Neural progenitor cell (in vitro differentiated cells): ENCODE data around the gene C4BPB. TPM values are rescaled to one million over a fixed set of nuclear protein-coding genes. Genes with fewer than 3 reads are reported as not detected.

ENCODE experiments used
- DNase-seq: peaks from one replicate; pipeline ENCODE4 v3.0.0-alpha.2; 2016; ENCODE audit warnings: low spot score
- H2AFZ ChIP-seq: fragments of 200-600 bp; sonication (generic); replicated peaks from 2 replicates; pipeline ENCODE4 v1.6.1; 2016; ENCODE audit warnings: antibody characterized with exemption
- H3F3A ChIP-seq: fragments of 200-600 bp; sonication (generic); 2 replicates; pipeline ENCODE4 v1.6.1; 2016; ENCODE audit warnings: antibody characterized with exemption, low read depth
- H3K27ac ChIP-seq: fragments of 200-600 bp; sonication (generic); 2 replicates; pipeline ENCODE4 v1.5.1; 2016; ENCODE audit warnings: mild to moderate bottlenecking
- H3K27me3 ChIP-seq: fragments of 200-600 bp; sonication (generic); 2 replicates; pipeline ENCODE4 v1.6.1; 2016; ENCODE audit warnings: mild to moderate bottlenecking, moderate library complexity
- H3K36me3 ChIP-seq: fragments of 200-600 bp; sonication (generic); 2 replicates; pipeline ENCODE4 v1.5.1; 2016
- H3K4me1 ChIP-seq: fragments of 200-600 bp; sonication (generic); 2 replicates; pipeline ENCODE4 v1.6.1; 2016; ENCODE audit warnings: mixed run types
- H3K4me2 ChIP-seq: fragments of 200-600 bp; sonication (generic); 2 replicates; pipeline ENCODE4 v1.6.1; 2016
- H3K4me3 ChIP-seq: fragments of 200-600 bp; sonication (generic); 2 replicates; pipeline ENCODE4 v1.5.1; 2016
- H3K79me2 ChIP-seq: fragments of 200-600 bp; sonication (generic); 2 replicates; pipeline ENCODE4 v1.6.1; 2016; ENCODE audit warnings: low read depth
- H3K9ac ChIP-seq: fragments of 200-600 bp; sonication (generic); 2 replicates; pipeline ENCODE4 v1.6.1; 2016
- H3K9me3 ChIP-seq: fragments of 200-600 bp; sonication (generic); 2 replicates; pipeline ENCODE4 v1.5.1; 2016; ENCODE audit warnings: low read depth
- H4K20me1 ChIP-seq: fragments of 200-600 bp; sonication (generic); 2 replicates; pipeline ENCODE4 v1.6.1; 2016; ENCODE audit warnings: low read depth
- H3K27ac Mint-ChIP-seq: 3 replicates; pipeline ENCODE4 v1.8.0; 2021; ENCODE audit warnings: mixed read lengths
- H3K27me3 Mint-ChIP-seq: 2 replicates; pipeline ENCODE4 v1.8.0; 2022; ENCODE audit warnings: low read depth, mild to moderate bottlenecking, inconsistent platforms, moderate library complexity, mixed read lengths; ENCODE audit not compliant: insufficient read depth
- H3K36me3 Mint-ChIP-seq: 3 replicates; pipeline ENCODE4 v1.8.0; 2021; ENCODE audit warnings: mixed read lengths
- H3K4me1 Mint-ChIP-seq: 3 replicates; pipeline ENCODE4 v1.8.0; 2021; ENCODE audit warnings: mixed read lengths
- H3K4me3 Mint-ChIP-seq: 3 replicates; pipeline ENCODE4 v1.8.0; 2021; ENCODE audit warnings: mild to moderate bottlenecking, moderate library complexity, mixed read lengths
- H3K9me3 Mint-ChIP-seq: 3 replicates; pipeline ENCODE4 v1.8.0; 2020; ENCODE audit warnings: mixed read lengths
- CTCF ChIP-seq: fragments of 200-600 bp; sonication (generic); IDR thresholded peaks from 2 replicates; pipeline ENCODE4 v1.5.1; 2017; ENCODE audit warnings: antibody characterized with exemption, mild to moderate bottlenecking
- EZH2 ChIP-seq: fragments of 200-600 bp; sonication (generic); IDR thresholded peaks from 2 replicates; pipeline ENCODE4 v1.6.1; 2017; ENCODE audit warnings: antibody characterized with exemption, mild to moderate bottlenecking, moderate library complexity
- EZH2phosphoT487 ChIP-seq: fragments of 200-600 bp; sonication (generic); IDR thresholded peaks from 2 replicates; pipeline ENCODE4 v1.6.1; 2017; ENCODE audit warnings: antibody characterized with exemption
- total RNA-seq: library from RNA; depleted of rRNA; stranded (reverse); fragments of >200 nt; gene quantifications from 2 replicates; pipeline ENCODE4 v1.2.3, GENCODE V29; 2015; ENCODE audit warnings: low replicate concordance

Gene C4BPB
- total RNA-seq, 1 donor from 2014 or later: not detected

DNA sequence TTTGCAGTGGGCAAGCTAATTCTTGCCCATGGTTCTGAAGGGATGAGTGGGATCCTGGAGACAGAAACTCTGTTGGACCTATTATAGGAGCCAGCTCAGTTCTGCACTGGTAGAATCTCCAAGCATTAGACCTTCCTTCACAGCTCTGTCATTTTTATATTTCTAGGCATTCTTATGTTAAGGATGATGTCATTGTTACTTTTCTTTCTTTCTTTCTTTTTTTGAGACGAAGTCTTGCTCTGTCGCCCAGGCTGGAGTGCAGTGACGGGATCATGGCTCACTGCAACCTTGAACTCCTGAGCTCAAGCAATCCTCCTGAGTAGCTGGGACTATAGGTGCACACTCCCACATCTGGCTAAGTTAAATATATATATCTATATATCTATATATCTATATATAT, 28.1 kb upstream of the C4BPB start:
- DNase-seq: no peak
- H3K9ac ChIP-seq: no peak overlapping the region
- Mint-ChIP-seq H3K36me3 (peaks cover 2% of the 10 kb centered on the region), H3K4me3 (no peak overlapping the region), H3K27ac (no peak overlapping the region), H3K27me3 (peaks cover 3% of the 10 kb centered on the region), H3K9me3 (no peaks in the 10 kb centered on the region), H3K4me1 (no peaks in the 10 kb centered on the region)
- TF ChIP-seq CTCF (no peak), EZH2 (no peak), EZH2phosphoT487 (no peak)
- peaks cover 12% of the 10 kb centered on the region for H3F3A ChIP-seq
- peaks cover 4% of the 10 kb centered on the region for H4K20me1 ChIP-seq
- H3K27me3 ChIP-seq: no peaks in the 10 kb centered on the region
- peaks cover 13% of the 10 kb centered on the region for H3K4me1 ChIP-seq
- H3K79me2 ChIP-seq: no peaks in the 10 kb centered on the region
- H3K27ac ChIP-seq: no peak overlapping the region
- no peak overlapping the region for H3K4me2 ChIP-seq
- H3K4me3 ChIP-seq: no peak overlapping the region
- H3K36me3 ChIP-seq: no peaks in the 10 kb centered on the region
- no peak overlapping the region for H2AFZ ChIP-seq
- H3K9me3 ChIP-seq: no peaks in the 10 kb centered on the region

GRCh38 chr1:207062058-207062457, 26.6 kb upstream of the C4BPB start:
- Histone ChIP-seq H3F3A (peaks cover 12% of the 10 kb centered on the region), H3K4me2 (no peak overlapping the region), H2AFZ (no peak overlapping the region), H3K9ac (no peak overlapping the region), H3K79me2 (no peaks in the 10 kb centered on the region), H4K20me1 (peaks cover 4% of the 10 kb centered on the region), H3K4me3 (no peak overlapping the region), H3K27me3 (no peaks in the 10 kb centered on the region), H3K4me1 (peaks cover 13% of the 10 kb centered on the region), H3K36me3 (no peaks in the 10 kb centered on the region), H3K9me3 (no peaks in the 10 kb centered on the region), H3K27ac (no peak overlapping the region)
- TF ChIP-seq EZH2phosphoT487: no peak
- TF ChIP-seq EZH2: no peak
- TF ChIP-seq CTCF: no peak
- Mint-ChIP-seq H3K9me3 (no peaks in the 10 kb centered on the region), H3K27me3 (peaks cover 3% of the 10 kb centered on the region), H3K4me3 (no peak overlapping the region), H3K36me3 (peaks cover 2% of the 10 kb centered on the region), H3K27ac (no peak overlapping the region), H3K4me1 (no peaks in the 10 kb centered on the region)
- no peak for DNase-seq

- H3K27me3 Mint-ChIP-seq: peaks cover 3% of the 10 kb centered on the region
- Histone ChIP-seq H3K79me2 (no peaks in the 10 kb centered on the region), H3F3A (peaks cover 12% of the 10 kb centered on the region), H3K4me3 (no peak overlapping the region), H2AFZ (no peak overlapping the region), H3K4me1 (peaks cover 13% of the 10 kb centered on the region), H3K27ac (no peak overlapping the region), H3K9ac (no peak overlapping the region), H3K36me3 (no peaks in the 10 kb centered on the region), H3K9me3 (no peaks in the 10 kb centered on the region), H4K20me1 (peaks cover 4% of the 10 kb centered on the region), H3K27me3 (no peaks in the 10 kb centered on the region), H3K4me2 (no peak overlapping the region)
- H3K4me1 Mint-ChIP-seq: no peaks in the 10 kb centered on the region
- H3K27ac Mint-ChIP-seq: no peak overlapping the region
- no peak for TF ChIP-seq EZH2
- no peak for TF ChIP-seq EZH2phosphoT487
- TF ChIP-seq CTCF: no peak
- no peaks in the 10 kb centered on the region for H3K9me3 Mint-ChIP-seq
- no peak overlapping the region for H3K4me3 Mint-ChIP-seq
- peaks cover 2% of the 10 kb centered on the region for H3K36me3 Mint-ChIP-seq
- no peak for DNase-seq
Observed at GRCh38 chr1:207063014-207063413, 25.6 kb upstream of the C4BPB start.
